ENCODE measurements around the gene SLA2. TPM values are rescaled to one million over a fixed set of nuclear protein-coding genes. Genes with fewer than 3 reads are reported as not detected.
"Not testable (repeated sequence)": the region's sequence is repeated elsewhere in the genome, so short reads cannot be mapped to it uniquely, and the experiment has no call there.

The SLA2 gene
- total RNA-seq, 1 donor from 2014 or later = not detected

DNA sequence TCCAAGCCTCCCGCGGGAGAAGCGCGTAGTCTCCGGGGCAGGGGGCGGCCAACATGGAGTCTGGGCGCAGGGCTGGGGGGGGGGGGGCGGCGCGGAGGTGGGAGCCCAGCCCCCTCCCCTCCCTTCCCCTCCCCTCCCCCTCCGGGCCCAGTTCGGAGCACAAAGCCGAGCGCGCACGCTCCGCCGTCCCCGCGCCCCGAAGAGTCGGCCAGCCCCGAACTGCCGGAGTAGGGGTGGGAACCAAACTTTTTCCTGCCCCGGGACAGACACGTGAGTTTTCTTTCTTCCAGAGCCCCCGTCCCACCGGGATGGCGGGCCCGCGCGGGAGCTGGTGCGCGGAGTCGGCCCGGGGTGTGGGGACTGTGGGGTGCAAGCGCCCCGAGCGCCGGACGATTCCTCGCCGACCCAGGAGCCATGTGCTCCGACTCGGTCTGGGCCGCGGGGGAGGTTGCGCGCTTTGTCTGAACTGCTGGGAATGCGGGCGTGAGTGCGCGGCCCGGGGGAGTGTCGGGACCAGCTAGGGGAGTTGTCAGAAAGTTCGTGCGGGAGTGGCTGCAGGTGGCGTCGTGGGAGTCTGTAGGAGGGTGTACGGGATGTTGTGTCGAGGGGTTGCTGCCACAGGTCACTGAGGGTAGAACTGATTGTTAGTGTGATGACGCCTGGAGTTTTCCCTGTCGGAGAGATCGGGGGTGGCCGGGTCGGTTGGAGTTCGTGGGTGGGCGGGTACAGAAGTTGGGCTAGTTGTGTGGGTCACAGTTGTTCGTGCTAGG lies 71.4 kb downstream of the SLA2 start:
- DNase-seq (ENCODE audit: low read depth, low spot score) = no peak

DNA sequence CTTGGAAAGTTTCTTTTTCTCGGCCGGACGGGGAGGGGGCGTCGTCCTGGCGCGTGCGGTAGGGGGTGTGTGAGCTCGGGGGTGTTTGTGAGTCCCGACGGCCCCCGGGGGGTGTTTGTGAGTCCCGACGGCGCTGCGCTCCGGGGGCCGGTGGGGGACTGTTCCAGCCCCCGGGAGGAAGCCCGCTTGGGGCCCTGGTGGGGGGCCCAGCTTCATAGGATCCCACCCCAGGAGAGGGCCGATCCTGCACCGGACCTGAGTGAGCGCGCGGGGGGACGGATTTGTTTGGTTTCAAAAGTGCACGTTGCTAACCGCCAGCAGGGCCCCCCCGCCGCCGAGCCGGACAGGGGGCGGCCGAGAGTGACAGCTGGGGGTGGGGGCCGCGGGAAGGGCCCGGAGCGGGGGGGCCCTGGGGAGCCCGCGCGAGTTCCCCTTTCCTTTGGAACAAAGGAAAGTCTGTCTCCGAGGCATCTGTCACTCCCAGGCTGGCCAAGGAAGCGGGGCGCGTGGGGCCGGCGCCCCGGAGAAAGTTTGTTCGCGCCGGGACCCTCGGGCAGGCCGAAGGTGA lies 72.1 kb downstream of the SLA2 start:
- no peak for DNase-seq (ENCODE audit: low read depth, low spot score)

DNA sequence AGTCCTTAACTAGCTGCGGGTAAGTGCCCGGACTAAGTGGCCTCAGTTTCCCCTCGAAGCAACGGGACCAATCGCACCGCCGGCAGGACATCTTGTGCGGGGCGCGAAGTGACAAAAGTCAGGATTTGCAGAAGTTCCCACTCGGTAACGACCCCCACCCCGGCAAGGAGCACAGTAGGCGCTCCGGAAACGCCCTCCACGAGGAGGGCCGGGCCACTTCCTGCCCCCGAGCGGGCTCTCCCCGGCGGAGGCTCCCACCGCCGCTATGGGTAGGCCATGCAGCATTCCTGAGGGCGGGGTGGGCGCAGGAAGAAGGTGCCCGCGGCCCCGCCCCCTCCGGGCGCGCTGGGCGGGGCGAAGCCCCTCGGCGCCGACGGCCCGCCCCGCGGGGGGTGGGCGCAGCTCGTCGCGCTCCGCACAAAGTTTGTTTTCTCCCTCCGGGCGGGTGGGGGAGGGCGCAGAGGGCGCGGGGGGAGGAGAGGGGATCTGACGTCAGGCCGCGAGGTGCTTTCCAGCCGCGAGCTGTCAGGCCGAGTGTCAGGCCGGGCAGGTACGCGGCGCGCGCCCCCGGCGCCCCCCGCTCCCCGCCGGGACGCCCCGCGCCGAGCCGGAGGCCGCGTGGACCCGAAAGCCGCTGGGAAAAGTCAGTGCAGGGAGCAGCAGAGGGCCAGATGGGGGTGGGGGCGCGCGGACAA lies 72.7 kb downstream of the SLA2 start, which contains the start of gene TGIF2:
Gene TGIF2, plus strand, starts transcription at position 495 of the 695 bp plus-strand sequence. CDS start 5,178 bp downstream, outside the sequence.
- peak; percentile 50 for DNase-seq (ENCODE audit: low read depth, low spot score)

- DNase-seq (ENCODE audit: low read depth, low spot score) = no peak
These were observed 73.3 kb downstream of the SLA2 start for GRCh38 chr20:36572701-36573102.

DNA sequence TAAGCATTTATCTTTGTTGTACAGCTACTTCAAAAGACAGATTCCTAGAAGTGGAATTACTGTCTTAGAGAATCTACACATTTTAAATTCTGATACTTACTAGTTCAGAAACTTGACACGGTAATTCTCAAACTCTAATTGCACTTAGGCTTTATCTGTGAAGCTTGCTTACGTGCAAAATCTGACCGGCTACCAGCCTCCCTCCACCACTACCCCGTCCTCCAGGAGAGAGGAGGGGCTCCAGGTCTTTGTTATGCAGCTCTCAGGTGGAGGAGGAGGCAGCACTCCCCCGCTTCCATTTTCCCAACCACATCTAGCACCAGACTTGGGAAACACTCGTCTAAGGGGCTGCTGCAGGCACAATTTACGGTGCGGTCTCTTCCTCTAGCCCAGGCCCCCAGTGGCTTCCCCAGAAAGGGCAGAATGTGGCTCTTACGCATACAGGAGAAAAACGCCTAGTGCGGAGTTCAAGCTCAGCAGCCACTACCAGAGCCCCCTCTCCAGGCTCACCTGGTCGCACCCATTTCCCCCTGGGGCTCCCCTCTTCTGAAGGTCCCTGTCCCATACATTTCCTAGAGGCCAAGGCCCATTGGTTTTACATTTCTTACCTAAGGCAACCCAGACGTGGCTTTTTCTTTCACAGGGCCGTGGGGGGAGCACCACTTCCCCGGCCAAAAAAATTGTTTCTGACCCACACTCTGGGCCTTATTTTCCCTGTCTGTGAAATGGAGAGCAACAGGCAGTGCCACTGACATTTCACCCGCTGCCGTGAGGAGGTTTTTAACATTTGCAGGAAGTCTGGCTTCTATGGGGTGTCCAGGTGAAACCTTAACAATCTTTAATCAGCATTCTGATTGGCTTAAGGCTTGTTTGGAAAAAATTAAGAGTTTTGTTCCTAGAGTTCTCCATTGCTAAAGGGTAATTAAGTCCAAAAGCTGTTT lies 74.2 kb downstream of the SLA2 start:
- no peak for DNase-seq (ENCODE audit: low read depth, low spot score)

- no peak for DNase-seq (ENCODE audit: low read depth, low spot score)
These were observed 76.1 kb downstream of the SLA2 start for GRCh38 chr20:36569847-36570429.

DNA sequence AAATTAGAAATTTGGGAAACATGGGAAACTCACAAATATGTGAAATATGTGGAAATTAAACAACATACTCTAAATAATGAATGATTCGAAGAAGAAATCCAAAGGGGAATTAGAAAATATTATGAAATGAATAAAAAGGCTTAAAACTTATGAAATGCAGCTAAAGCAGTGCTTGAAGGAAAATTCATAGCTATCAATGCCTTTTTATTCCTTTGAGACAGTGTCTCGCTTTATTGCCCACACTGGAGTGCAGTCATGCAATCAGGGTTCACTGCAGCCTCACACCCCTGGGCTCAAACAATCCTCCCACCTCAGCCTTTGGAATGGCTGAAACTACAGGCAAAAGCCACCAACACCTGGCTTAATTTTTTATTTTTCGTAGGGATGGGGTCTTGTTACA lies 80.5 kb downstream of the SLA2 start:
- no peak for DNase-seq (ENCODE audit: low read depth, low spot score)

- not testable (repeated sequence) for DNase-seq (ENCODE audit: low read depth, low spot score)
These were observed 81.3 kb downstream of the SLA2 start for GRCh38 chr20:36564726-36565121.

DNA sequence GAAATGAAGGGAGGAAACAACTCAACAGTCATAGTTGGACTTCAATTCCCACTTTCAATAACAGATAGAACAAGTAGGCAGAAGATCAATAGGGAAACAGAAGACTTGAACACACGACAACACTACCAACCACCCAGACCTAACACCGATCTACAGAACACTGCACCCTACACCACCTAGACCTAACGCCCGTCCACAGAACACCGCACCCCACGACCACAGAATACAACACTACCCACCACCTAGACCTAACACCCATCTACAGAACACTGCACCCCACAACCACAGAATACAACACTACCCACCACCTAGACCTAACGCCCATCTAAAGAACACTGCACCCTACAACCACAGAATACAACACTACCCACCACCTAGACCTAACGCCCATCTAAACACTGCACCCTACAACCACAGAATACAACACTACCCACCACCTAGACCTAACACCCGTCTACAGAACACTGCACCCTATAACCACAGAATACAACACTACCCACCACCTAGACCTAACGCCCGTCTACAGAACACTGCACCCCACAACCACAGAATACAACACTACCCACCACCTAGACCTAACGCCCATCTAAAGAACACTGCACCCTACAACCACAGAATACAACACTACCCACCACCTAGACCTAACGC lies 81.8 kb downstream of the SLA2 start:
- not testable (repeated sequence) for DNase-seq (ENCODE audit: low read depth, low spot score)

- DNase-seq (ENCODE audit: low read depth, low spot score) = no peak
These were observed 82.6 kb downstream of the SLA2 start for GRCh38 chr20:36563374-36563773.

- no peak for DNase-seq (ENCODE audit: low read depth, low spot score)
These were observed 83.3 kb downstream of the SLA2 start for GRCh38 chr20:36562724-36563123.

Other genes with a start within 250 kb of the SLA2 start
- 1.3 and 2.0 TPM in 2 replicates for gene MYL9, start 104.7 kb downstream of the SLA2 start, total RNA-seq
- gene TGIF2, start 72.6 kb downstream of the SLA2 start, total RNA-seq = 17.4 and 20.9 TPM in 2 replicates
- gene RAB5IF, start 40.4 kb downstream of the SLA2 start, total RNA-seq = 88.5 and 137 TPM in 2 replicates
- gene NDRG3, start 99.9 kb upstream of the SLA2 start, total RNA-seq = 18.2 and 21.4 TPM in 2 replicates
- gene DSN1, start 127.6 kb upstream of the SLA2 start, total RNA-seq = 20.6 and 32.2 TPM in 2 replicates
- not detected in 2 replicates for gene TLDC2, start 229.9 kb upstream of the SLA2 start, total RNA-seq